HepG2 (cell line): ENCODE measurements around the gene BFAR. TPM values are rescaled to one million over a fixed set of nuclear protein-coding genes. Genes with fewer than 3 reads are reported as not detected.
A peak's percentile ranks its signal among the peaks of the same experiment; 100 is the strongest.

Source experiments
- ATAC-seq: fragments of 200-7000 bp; cut with Tn5 transposase; 3 replicates; pipeline ENCODE4 v1.9.1; 2020; ENCODE audit warnings: mild to moderate bottlenecking, moderate library complexity
- Bru-seq: library from RNA; stranded (reverse); fragments of 400-500 nt; gene quantifications from one replicate; lab custom pipeline; 2021; lab: Mats Ljungman, UMichigan
- BruChase-seq, 2 experiments: library from RNA; stranded (reverse); fragments of 400-500 nt; gene quantifications; one replicate each; lab custom pipeline; 2021; lab: Mats Ljungman, UMichigan
- BruUV-seq: library from RNA; stranded (reverse); fragments of 400-500 nt; replicated peaks from 2 replicates; lab custom pipeline; 2021; lab: Mats Ljungman, UMichigan
- CTCF ChIA-PET: fragments of 300-600 bp; formaldehyde crosslinking; extraction: SDS; loops from one replicate; lab custom pipeline; 2021; ENCODE audit warnings: low total read pairs, inconsistent platforms, low intra/inter-chr PET ratio; lab: Yijun Ruan, JAX
- POLR2A ChIA-PET: fragments of 350-600 bp; sonication (Branson Sonifier 250); formaldehyde crosslinking; loops from one replicate; lab custom pipeline; 2020; ENCODE audit warnings: antibody characterized with exemption, inconsistent platforms; lab: Yijun Ruan, JAX
- DNase-seq: peaks from one replicate; pipeline ENCODE4 v3.0.0-alpha.2; 2015; ENCODE audit warnings: low spot score
- FAIRE-seq: peaks from 3 replicates; lab custom pipeline; 2011; peaks lifted over from hg19 to GRCh38; lab: Jason Lieb, UNC
- H2AFZ ChIP-seq: one replicate; pipeline ENCODE4 v1.6.1; 2011; ENCODE audit warnings: low read length, inconsistent platforms
- H3K27ac ChIP-seq: fragments of 300-600 bp; 3 replicates; pipeline ENCODE4 v1.8.0; 2011; ENCODE audit warnings: mixed run types, mild to moderate bottlenecking, mixed read lengths, low read length, inconsistent platforms; ENCODE audit not compliant: insufficient read depth; ENCODE audit errors: extremely low read length
- H3K27me3 ChIP-seq, 2 experiments: fragments of 200-600 bp in 1 of 2; 2 replicates in 1 of 2; 3 replicates in 1 of 2; pipeline versions ENCODE4 v1.6.0 to v1.8.0; 2011; ENCODE audit warnings: low read length in 2 of 2, mild to moderate bottlenecking in 2 of 2, moderate library complexity in 2 of 2, inconsistent platforms in 1 of 2; ENCODE audit not compliant: insufficient read depth in 2 of 2, control insufficient read depth in 1 of 2
- H3K36me3 ChIP-seq, 2 experiments: fragments of 200-600 bp in 1 of 2; replicated peaks in 1 of 2; 2 replicates in 1 of 2; 3 replicates in 1 of 2; pipeline versions ENCODE4 v1.5.1 to v1.8.0; 2011; ENCODE audit warnings: low read length in 2 of 2, inconsistent platforms in 1 of 2; ENCODE audit not compliant: insufficient read depth in 2 of 2, control insufficient read depth in 1 of 2
- H3K4me1 ChIP-seq: 2 replicates; pipeline ENCODE4 v1.5.1; 2012; ENCODE audit warnings: low read length, inconsistent platforms; ENCODE audit not compliant: insufficient read depth
- H3K4me2 ChIP-seq: 2 replicates; pipeline ENCODE4 v1.6.0; 2011; ENCODE audit warnings: low read depth, low read length, inconsistent platforms
- H3K4me3 ChIP-seq, 3 experiments: fragments of 200-600 bp in 1 of 3; sonication (generic), shearing (Covaris generic) in 1 of 3; replicated peaks in 1 of 3; 2 replicates each; pipeline ENCODE4 v1.5.1; 2011 to 2016; ENCODE audit warnings: low read length in 3 of 3, inconsistent platforms in 2 of 3, low read depth in 2 of 3, mild to moderate bottlenecking in 2 of 3, control low read depth in 1 of 3, mixed read lengths in 1 of 3; ENCODE audit not compliant: insufficient read depth in 1 of 3
- H3K79me2 ChIP-seq: one replicate; pipeline ENCODE4 v1.6.1; 2011; ENCODE audit warnings: low read length, inconsistent platforms; ENCODE audit not compliant: insufficient read depth
- H3K9ac ChIP-seq: 2 replicates; pipeline ENCODE4 v1.6.0; 2011; ENCODE audit warnings: mild to moderate bottlenecking, low read depth, low read length, inconsistent platforms; ENCODE audit not compliant: insufficient read depth
- H3K9me3 ChIP-seq: 2 replicates; pipeline ENCODE4 v1.5.1; 2012; ENCODE audit warnings: mild to moderate bottlenecking, low read length
- H4K20me1 ChIP-seq: 2 replicates; pipeline ENCODE4 v1.6.0; 2011; ENCODE audit warnings: inconsistent platforms, mild to moderate bottlenecking, low read length, moderate library complexity; ENCODE audit not compliant: insufficient read depth
- CBX5 ChIP-seq: sonication (generic); formaldehyde crosslinking; IDR thresholded peaks from 2 replicates; pipeline ENCODE4 v1.4.0; 2020; ENCODE audit warnings: missing genetic modification reagents, borderline replicate concordance
- HES4 ChIP-seq: sonication (generic); formaldehyde crosslinking; IDR thresholded peaks from 2 replicates; pipeline ENCODE4 v1.9.0; 2021; ENCODE audit warnings: mild to moderate bottlenecking, missing genetic modification reagents, borderline replicate concordance
- ZNF136 ChIP-seq: sonication (generic); formaldehyde crosslinking; IDR thresholded peaks from 2 replicates; pipeline ENCODE4 v1.8.1; 2022; ENCODE audit warnings: low read depth, mild to moderate bottlenecking, moderate library complexity, missing genetic modification reagents
- ZNF879 ChIP-seq: sonication (generic); formaldehyde crosslinking; IDR thresholded peaks from 2 replicates; pipeline ENCODE4 v1.8.1; 2023; ENCODE audit warnings: missing genetic modification reagents
- WGBS: methylation state at CpG from one replicate; pipeline ENCODE4 v1.1.6; 2017; ENCODE audit warnings: low lambda C conversion rate; 5-methylcytosine and 5-hydroxymethylcytosine counted together
- in situ Hi-C: cut with HindIII; loops from 2 replicates; pipeline ENCODE4 v1.10.0; 2017; ENCODE audit warnings: low pct_unique_long_range_greater_than_20kb; ENCODE audit not compliant: extremely low pct_ligation_motif_present
- intact Hi-C: fragments of 100-400 bp; cut with micrococcal nuclease; formaldehyde crosslinking; loops from one replicate; pipeline ENCODE4 v1.10.0; 2022; ENCODE audit not compliant: unreplicated experiment
- long read RNA-seq, 2 experiments: library from RNA in 1 of 2; library from polyadenylated mRNA in 1 of 2; stranded (forward) in 1 of 2; unstranded in 1 of 2; transcript quantifications; one replicate each; pipeline ENCODE4 v2.0.0, GENCODE V29; 2019 to 2022
- polyA minus RNA-seq, 3 experiments: library from RNA; depleted of rRNA, polyadenylated mRNA; stranded (reverse); fragments of >200 nt; gene quantifications; 2 replicates each; pipeline ENCODE4 v1.2.3, GENCODE V29; 2011; ENCODE audit warnings: low replicate concordance in 1 of 3
- polyA plus RNA-seq, 8 experiments: library from polyadenylated mRNA; depleted of rRNA in 3 of 8; stranded (reverse) in 7 of 8; unstranded in 1 of 8; fragments of >200 nt; fragmentation: Illumina TruSeq in 4 of 8; extraction: Trizol in 4 of 8; gene quantifications; 2 replicates each; pipeline versions ENCODE4 v1.2.1 to v1.2.3, GENCODE V29; 2011 to 2016; ENCODE audit warnings: low read depth in 4 of 8, missing spikeins in 1 of 8, mixed read lengths in 1 of 8; ENCODE audit not compliant: insufficient read depth in 1 of 8
- total RNA-seq, 5 experiments: library from RNA; depleted of rRNA; stranded (reverse); fragments of >200 nt; fragmentation: Illumina TruSeq; extraction: Trizol; gene quantifications; 2 replicates each; pipeline ENCODE4 v1.2.3, GENCODE V29; 2016; ENCODE audit warnings: low read depth in 1 of 5
- TF ChIP-seq, protein P1 (sequence below): sonication (generic); formaldehyde crosslinking; IDR thresholded peaks from 2 replicates; pipeline ENCODE4 v1.5.0; 2020; ENCODE audit warnings: mild to moderate bottlenecking, missing genetic modification reagents
- TF ChIP-seq, protein P2 (sequence below): IDR thresholded peaks from 2 replicates; pipeline ENCODE4 v1.6.1; 2016; ENCODE audit warnings: missing compliant biosample characterization, missing genetic modification reagents, borderline replicate concordance
- TF ChIP-seq, protein P3 (sequence below): sonication (generic); formaldehyde crosslinking; IDR thresholded peaks from 2 replicates; pipeline ENCODE4 v1.5.1; 2020; ENCODE audit warnings: mild to moderate bottlenecking, moderate library complexity, missing genetic modification reagents

BFAR gene, protein sequence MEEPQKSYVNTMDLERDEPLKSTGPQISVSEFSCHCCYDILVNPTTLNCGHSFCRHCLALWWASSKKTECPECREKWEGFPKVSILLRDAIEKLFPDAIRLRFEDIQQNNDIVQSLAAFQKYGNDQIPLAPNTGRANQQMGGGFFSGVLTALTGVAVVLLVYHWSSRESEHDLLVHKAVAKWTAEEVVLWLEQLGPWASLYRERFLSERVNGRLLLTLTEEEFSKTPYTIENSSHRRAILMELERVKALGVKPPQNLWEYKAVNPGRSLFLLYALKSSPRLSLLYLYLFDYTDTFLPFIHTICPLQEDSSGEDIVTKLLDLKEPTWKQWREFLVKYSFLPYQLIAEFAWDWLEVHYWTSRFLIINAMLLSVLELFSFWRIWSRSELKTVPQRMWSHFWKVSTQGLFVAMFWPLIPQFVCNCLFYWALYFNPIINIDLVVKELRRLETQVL
- total RNA-seq (2016; rRNA removed; fragmentation: Illumina TruSeq; extraction: Trizol), result 96.9 and 98.2 TPM in 2 replicates
- 35.9 and 40.9 TPM in 2 replicates for total RNA-seq (2016; cell fraction: cytosol; rRNA removed; fragmentation: Illumina TruSeq; extraction: Trizol; ENCODE audit: low read depth)
- 88.6 and 96.1 TPM in 2 replicates for total RNA-seq (2016; cell fraction: insoluble cytoplasmic fraction; rRNA removed; fragmentation: Illumina TruSeq; extraction: Trizol)
- 89.4 and 93.4 TPM in 2 replicates for total RNA-seq (2016; cell fraction: membrane; rRNA removed; fragmentation: Illumina TruSeq; extraction: Trizol)
- total RNA-seq (2016; cell fraction: nucleus; rRNA removed; fragmentation: Illumina TruSeq; extraction: Trizol), result 68.6 and 78.4 TPM in 2 replicates
- 91.6 and 120 TPM in 2 replicates for polyA plus RNA-seq (2011; rRNA removed)
- 104 and 117 TPM in 2 replicates for polyA plus RNA-seq (2011; cell fraction: cytosol; rRNA removed)
- polyA plus RNA-seq (2011; cell fraction: nucleus; rRNA removed), result 33.4 and 38.4 TPM in 2 replicates
- polyA plus RNA-seq (2012), result 101 and 126 TPM in 2 replicates
- polyA plus RNA-seq (2016; cell fraction: cytosol; fragmentation: Illumina TruSeq; extraction: Trizol; ENCODE audit: low read depth), result 37.6 and 38.7 TPM in 2 replicates
- polyA plus RNA-seq (2016; cell fraction: insoluble cytoplasmic fraction; fragmentation: Illumina TruSeq; extraction: Trizol; ENCODE audit: low read depth), result 100 and 109 TPM in 2 replicates
- polyA plus RNA-seq (2016; cell fraction: membrane; fragmentation: Illumina TruSeq; extraction: Trizol; ENCODE audit: low read depth), result 80.8 and 84.4 TPM in 2 replicates
- polyA plus RNA-seq (2016; cell fraction: nucleus; fragmentation: Illumina TruSeq; extraction: Trizol; ENCODE audit: insufficient read depth, low read depth), result 99.3 and 101 TPM in 2 replicates
- polyA minus RNA-seq (2011; rRNA and poly(A)+ RNA removed; ENCODE audit: low replicate concordance), result 84.9 and 154 TPM in 2 replicates
- 73.7 and 80.7 TPM in 2 replicates for polyA minus RNA-seq (2011; cell fraction: cytosol; rRNA and poly(A)+ RNA removed)
- 75.8 and 77.7 TPM in 2 replicates for polyA minus RNA-seq (2011; cell fraction: nucleus; rRNA and poly(A)+ RNA removed)
- Bru-seq, nascent RNA, result percentile 86 among the genes with signal in this experiment
- percentile 90 among the genes with signal in this experiment for BruChase-seq, experiment 1, labeled RNA remaining after a 6-hour chase
- BruChase-seq, experiment 2, labeled RNA remaining after a 2-hour chase, result percentile 86 among the genes with signal in this experiment
- long read RNA-seq, experiment 1, transcript BFAR-203 (4 exons, 1,414 nt), result minor isoform, 24 of 92 reads
- long read RNA-seq, experiment 1, transcript BFAR-201 (8 exons, 3,039 nt), result major isoform, 47 of 92 reads
- long read RNA-seq, experiment 1, partial matches to known transcripts, result 9 of 92 reads
- long read RNA-seq, experiment 1, other reads (novel, unspliced or antisense), result 10 of 92 reads
- long read RNA-seq, experiment 2, transcript BFAR-201 (8 exons, 3,039 nt), result major isoform, 84 of 227 reads
- long read RNA-seq, experiment 2, transcript BFAR-203 (4 exons, 1,414 nt), result minor isoform, 47 of 227 reads
- long read RNA-seq, experiment 2, partial matches to known transcripts, result 61 of 227 reads
- long read RNA-seq, experiment 2, other reads (novel, unspliced or antisense), result 30 of 227 reads

DNA sequence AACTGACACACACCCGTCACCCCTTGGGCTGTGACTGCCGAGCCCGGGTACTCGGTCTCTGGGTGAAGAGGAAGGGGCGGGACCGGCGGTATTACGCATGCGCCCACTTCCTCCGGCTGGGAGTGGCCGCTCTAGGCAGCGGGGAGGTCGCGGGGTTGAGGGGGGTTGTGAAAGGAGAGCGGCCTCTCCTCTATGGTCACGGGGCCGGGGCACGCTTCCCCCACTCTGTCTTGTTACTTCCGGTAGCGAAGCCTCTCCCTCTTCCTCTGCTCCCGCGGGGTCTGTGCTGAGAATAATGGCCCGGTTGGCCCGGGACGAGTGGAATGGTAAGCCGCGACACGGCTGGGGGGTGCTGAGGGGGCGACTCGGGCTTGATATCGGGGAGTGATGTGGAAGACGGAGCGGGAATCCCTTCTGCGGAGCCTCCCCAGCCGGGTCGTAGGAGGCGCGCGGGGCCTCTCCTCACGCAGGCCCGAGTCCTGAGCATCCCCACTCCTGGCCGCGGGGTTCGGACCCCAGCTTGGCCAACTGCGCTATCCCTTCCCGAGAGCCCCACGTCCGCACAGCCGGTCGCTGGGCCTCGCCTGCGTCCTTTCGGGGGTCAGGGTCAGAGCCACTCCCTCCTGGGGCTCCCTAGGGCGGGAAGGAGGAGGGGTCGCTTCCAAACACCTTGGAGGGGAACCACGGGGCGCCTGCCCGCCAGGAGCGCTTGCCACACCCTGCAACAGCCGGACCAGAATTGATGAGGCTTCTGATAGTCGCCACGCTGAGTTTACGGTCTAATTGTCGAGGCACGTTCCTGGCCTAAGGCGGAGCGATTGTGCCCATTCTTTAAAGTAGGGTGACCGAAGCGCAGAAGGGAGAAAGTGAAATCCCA lies at the start of gene BFAR:
BFAR (plus strand) TSS at position 259 of the 877 bp plus-strand sequence. CDS start 11,396 bp downstream, outside the sequence.
- peak; percentile 82 for FAIRE-seq
- TF ChIP-seq CBX5 (CRISPR knock-in tag) (peak; percentile 86; the same call in 1 of the 2 replicates), HES4 (CRISPR knock-in tag) (no peak), ZNF879 (CRISPR knock-in tag) (0 out of 2 replicates have a peak, but pooled peaks have one; percentile 39), ZNF136 (CRISPR knock-in tag) (peak; percentile 42; the same call in 1 of the 2 replicates)
- TF ChIP-seq, protein P1, sequence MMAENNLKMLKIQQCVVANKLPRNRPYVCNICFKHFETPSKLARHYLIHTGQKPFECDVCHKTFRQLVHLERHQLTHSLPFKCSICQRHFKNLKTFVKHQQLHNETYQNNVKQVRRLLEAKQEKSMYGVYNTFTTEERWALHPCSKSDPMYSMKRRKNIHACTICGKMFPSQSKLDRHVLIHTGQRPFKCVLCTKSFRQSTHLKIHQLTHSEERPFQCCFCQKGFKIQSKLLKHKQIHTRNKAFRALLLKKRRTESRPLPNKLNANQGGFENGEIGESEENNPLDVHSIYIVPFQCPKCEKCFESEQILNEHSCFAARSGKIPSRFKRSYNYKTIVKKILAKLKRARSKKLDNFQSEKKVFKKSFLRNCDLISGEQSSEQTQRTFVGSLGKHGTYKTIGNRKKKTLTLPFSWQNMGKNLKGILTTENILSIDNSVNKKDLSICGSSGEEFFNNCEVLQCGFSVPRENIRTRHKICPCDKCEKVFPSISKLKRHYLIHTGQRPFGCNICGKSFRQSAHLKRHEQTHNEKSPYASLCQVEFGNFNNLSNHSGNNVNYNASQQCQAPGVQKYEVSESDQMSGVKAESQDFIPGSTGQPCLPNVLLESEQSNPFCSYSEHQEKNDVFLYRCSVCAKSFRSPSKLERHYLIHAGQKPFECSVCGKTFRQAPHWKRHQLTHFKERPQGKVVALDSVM (CRISPR knock-in tag), result 0 out of 2 replicates have a peak, but pooled peaks have one; percentile 58
- TF ChIP-seq, protein P2, sequence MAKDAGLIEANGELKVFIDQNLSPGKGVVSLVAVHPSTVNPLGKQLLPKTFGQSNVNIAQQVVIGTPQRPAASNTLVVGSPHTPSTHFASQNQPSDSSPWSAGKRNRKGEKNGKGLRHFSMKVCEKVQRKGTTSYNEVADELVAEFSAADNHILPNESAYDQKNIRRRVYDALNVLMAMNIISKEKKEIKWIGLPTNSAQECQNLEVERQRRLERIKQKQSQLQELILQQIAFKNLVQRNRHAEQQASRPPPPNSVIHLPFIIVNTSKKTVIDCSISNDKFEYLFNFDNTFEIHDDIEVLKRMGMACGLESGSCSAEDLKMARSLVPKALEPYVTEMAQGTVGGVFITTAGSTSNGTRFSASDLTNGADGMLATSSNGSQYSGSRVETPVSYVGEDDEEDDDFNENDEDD (CRISPR knock-in tag), result peak; percentile 66; the same call in 1 of the 2 replicates
- TF ChIP-seq, protein P3, sequence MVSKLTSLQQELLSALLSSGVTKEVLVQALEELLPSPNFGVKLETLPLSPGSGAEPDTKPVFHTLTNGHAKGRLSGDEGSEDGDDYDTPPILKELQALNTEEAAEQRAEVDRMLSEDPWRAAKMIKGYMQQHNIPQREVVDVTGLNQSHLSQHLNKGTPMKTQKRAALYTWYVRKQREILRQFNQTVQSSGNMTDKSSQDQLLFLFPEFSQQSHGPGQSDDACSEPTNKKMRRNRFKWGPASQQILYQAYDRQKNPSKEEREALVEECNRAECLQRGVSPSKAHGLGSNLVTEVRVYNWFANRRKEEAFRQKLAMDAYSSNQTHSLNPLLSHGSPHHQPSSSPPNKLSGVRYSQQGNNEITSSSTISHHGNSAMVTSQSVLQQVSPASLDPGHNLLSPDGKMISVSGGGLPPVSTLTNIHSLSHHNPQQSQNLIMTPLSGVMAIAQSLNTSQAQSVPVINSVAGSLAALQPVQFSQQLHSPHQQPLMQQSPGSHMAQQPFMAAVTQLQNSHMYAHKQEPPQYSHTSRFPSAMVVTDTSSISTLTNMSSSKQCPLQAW (CRISPR knock-in tag), result peak; percentile 65; the same call in 1 of the 2 replicates

More for the DNA sequence above, at the start of gene BFAR:
- TSS peak; percentile 68 for BruUV-seq
- peak within 1 kb of the TSS; percentile 80 for H3K27ac ChIP-seq
- 2% methylated on average over 62 of the region's 69 CpGs for WGBS
- no peak within 1 kb of the TSS for H2AFZ ChIP-seq
- ATAC-seq, result peak; percentile 87
- H3K36me3 ChIP-seq, result peaks cover 0 to 13% of the 10 kb centered on the region in 2 experiments; a peak in 4 of 5 replicates
- in situ Hi-C loops, result no loop called here
- peaks cover 30% of the 10 kb centered on the region for H4K20me1 ChIP-seq
- peaks cover 65% of the 10 kb centered on the region for H3K79me2 ChIP-seq
- no peaks in the 10 kb centered on the region for H3K9me3 ChIP-seq
- peak; percentile 99 for DNase-seq
- ChIA-PET CTCF (no interaction called here), POLR2A (interaction anchor here (0.6 to 1.7 kb wide), 8 partner anchors 10 to 347 kb away, joined by 3 to 8 read pairs (median 3); no protein-coding TSS in a partner anchor)
- H3K27me3 ChIP-seq, result no peaks in the 10 kb centered on the region; a peak in 1 of 5 replicates
- peak within 1 kb of the TSS; percentile 99 for H3K4me2 ChIP-seq
- peaks cover 72% of the 10 kb centered on the region for H3K4me1 ChIP-seq
- intact Hi-C loops, result loop anchor here (5.0 kb wide), 1 partner anchor 231 kb away; no protein-coding TSS in a partner anchor
- H3K4me3 ChIP-seq, result peak within 1 kb of the TSS; percentile 89 to 95 (median 91)
- peak within 1 kb of the TSS; percentile 93 for H3K9ac ChIP-seq
